Activated CD8-positive, alpha-beta memory T cell treated with anti-CD3 and anti-CD28 coated beads for 36 hours (primary cell): Measurements from ENCODE around the gene FXN. TPM values are rescaled to one million over a fixed set of nuclear protein-coding genes. Genes with fewer than 3 reads are reported as not detected.
"Not testable (repeated sequence)": the region's sequence is repeated elsewhere in the genome, so short reads cannot be mapped to it uniquely, and the experiment has no call there.

Source experiments
- CTCF ChIA-PET: fragments of 350-600 bp; sonication (Branson Sonifier 250); formaldehyde crosslinking; loops from one replicate; lab custom pipeline; 2021; ENCODE audit warnings: antibody characterized with exemption; lab: Charles Lee
- POLR2A ChIA-PET: fragments of 350-600 bp; sonication (Branson Sonifier 250); formaldehyde crosslinking; loops from one replicate; lab custom pipeline; 2021; ENCODE audit warnings: antibody characterized with exemption; lab: Charles Lee
- total RNA-seq, 2 experiments: library from RNA; stranded (reverse); gene quantifications; one replicate each; pipeline ENCODE4 v1.2.3, GENCODE V29; 2021

The FXN gene
- total RNA-seq, 2 experiments from 2014 or later: 34.4 to 35.6 TPM

DNA sequence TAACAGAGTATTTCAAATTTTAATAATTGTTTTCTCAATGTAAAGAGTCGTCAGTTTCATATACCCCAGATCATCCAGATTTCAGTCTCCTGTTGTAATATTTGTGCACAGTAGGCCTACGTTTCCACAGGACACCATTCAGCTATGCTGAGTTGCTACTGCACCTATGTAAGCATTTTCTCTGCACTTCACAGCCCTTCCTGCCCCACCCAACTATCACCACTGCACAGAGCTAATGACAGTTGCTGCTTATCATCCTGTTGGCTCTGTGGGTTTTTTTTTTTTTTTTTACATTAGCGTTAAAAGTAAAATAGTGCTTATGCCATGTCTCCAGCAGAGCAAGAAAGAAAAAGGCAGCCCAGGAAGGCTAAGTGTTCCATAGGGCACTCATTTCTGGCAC lies 15.7 kb upstream of the FXN start:
- ChIA-PET POLR2A (no interaction called here), CTCF (interaction anchor here (0.7 to 1.4 kb wide), 2 partner anchors 15 to 41 kb away, joined by 3 read pairs; partner anchors contain the start of gene FXN)

DNA sequence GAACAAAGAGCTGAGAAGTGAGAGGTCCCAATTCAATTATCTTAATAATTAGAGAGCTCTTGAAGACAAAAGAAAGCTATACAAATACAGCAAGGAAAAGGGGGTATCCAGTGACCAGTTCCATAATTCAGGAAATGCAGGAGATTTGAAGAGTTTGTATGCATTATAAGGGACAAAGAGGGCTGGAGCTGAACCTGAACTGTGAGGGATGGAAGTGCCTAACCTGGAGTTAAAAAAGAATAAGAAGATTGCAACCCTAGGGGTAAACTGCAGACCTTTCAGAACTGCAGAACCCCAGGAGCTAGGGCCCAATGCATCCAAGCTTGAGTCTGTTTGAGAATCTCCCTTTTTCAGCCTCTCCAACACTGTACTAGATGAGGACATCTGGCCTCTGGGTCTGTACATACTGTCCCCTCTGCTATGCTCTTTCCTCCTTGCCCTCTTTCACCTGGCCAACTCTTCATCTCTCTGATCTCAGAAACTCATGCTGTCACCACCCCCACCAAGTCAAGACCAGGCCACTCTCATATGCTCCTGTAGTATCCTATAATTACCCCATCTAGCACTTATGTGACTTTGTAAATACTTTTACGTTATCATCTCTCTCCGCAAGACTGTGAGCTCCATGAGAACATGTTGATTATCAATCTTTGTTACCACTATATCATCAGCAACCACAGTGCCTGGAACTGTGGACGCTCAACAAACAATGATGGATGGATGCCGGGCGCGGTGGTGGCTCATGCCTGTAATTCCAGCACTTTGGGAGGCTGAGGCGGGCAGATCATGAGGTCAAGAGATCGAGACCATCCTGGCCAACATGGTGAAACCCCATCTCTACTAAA lies 15.0 kb upstream of the FXN start:
- ChIA-PET CTCF (interaction anchor here (0.7 to 1.4 kb wide), 3 partner anchors 15 to 42 kb away, joined by 3 to 4 read pairs (median 3); partner anchors contain the start of gene FXN), POLR2A (no interaction called here)

DNA sequence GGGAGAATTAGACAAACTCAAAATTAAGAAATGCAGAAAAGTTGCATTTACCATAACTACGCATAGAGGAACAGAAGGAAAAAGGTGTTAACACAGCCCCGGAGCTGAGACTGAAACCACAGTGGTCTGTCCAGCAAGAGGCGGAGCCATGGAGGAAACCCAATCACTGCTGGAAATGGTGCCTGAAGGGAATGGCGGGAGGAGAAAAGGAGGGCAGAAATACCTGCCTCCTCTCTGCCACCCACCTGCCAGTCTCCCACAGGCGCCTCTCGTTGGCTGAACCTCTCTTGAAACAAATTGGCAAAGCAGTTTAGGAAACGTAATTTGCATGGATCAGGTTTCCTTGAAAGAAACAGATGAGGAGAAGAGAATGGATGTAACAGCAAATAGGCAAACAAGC lies 11.9 kb upstream of the FXN start:
- CTCF ChIA-PET: interaction anchor here (1.3 kb wide), 1 partner anchor 12 kb away, joined by 4 read pairs; the partner anchor contains the start of gene FXN
- POLR2A ChIA-PET: no interaction called here

DNA sequence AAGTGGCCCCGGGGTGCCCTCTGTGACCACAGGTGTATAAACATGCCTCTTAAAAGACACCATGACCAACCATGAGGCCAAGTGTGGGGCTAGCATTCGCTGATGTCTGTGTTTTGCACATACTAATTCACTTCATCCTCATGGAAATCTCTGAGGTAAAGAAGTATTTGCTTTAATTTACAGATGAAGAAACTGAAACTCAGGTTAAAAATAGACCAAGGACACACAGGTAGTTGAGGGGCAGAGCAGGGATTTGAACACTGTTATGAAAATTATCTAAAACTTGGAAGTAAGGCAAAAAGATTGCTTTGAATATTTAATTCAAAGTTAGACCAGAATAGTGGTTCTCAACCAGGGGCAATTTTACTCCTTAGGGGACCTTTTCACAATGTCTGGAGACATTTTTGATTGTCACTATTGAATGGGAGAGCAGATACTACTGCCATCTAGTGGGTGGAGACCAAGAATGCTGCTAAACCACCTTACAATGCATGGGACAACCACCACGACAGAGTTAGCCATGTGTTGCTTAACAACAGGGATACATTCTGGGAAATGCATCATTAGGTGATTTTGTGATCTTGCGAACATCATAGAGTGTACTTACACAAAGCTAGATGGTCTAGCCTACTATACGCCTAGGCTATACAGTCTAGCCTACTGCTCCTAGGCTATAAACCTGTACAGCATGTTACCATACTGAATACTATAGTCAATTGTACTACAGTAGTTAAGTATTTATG lies 8.0 kb upstream of the FXN start:
- ChIA-PET POLR2A (no interaction called here), CTCF (interaction anchor here (1.0 kb wide), 1 partner anchor 8 kb away, joined by 3 read pairs; the partner anchor contains the start of gene FXN)

DNA sequence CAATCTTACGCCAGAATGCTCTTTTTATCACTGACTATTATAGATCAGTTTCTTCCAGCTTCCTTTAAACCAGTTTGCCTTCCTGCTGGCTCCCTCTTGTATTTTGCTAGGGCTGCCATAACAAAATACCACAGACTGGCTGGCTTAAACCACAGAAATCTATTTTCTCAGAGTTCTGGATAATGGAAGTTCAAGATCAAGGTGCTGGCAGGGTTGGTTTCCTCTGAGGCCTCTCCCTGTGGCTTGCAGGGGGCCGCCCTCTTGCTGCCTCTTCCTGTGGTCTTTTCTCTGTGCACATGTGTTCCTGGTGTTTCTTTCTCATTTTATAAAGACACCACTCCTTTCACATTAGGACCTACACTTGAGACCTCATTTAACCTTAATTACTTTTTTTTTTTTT lies 6.8 kb upstream of the FXN start:
- ChIA-PET POLR2A (no interaction called here), CTCF (interaction anchor here (1.2 kb wide), 1 partner anchor 164 kb away, joined by 3 read pairs; no protein-coding TSS in a partner anchor)

DNA sequence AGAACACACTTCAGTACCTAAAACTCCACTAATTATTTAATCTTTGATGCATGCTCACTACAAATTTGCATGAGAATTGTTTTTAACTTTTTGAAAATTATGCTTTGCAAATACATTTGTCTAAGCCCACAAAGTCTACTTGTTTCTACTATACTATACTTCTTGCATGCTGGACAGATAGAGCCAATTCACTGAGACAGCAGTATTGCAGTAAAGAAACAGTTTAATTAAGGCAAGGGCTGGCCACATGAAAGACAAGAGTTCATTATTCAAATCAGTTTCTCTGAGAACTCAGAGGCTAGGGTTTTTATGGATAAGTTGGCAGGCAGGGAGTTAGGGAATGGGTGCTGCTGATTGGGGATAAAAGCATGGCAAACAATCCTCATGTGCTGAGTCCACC lies 6.0 kb upstream of the FXN start:
- ChIA-PET CTCF (no interaction called here), POLR2A (no interaction called here)

DNA sequence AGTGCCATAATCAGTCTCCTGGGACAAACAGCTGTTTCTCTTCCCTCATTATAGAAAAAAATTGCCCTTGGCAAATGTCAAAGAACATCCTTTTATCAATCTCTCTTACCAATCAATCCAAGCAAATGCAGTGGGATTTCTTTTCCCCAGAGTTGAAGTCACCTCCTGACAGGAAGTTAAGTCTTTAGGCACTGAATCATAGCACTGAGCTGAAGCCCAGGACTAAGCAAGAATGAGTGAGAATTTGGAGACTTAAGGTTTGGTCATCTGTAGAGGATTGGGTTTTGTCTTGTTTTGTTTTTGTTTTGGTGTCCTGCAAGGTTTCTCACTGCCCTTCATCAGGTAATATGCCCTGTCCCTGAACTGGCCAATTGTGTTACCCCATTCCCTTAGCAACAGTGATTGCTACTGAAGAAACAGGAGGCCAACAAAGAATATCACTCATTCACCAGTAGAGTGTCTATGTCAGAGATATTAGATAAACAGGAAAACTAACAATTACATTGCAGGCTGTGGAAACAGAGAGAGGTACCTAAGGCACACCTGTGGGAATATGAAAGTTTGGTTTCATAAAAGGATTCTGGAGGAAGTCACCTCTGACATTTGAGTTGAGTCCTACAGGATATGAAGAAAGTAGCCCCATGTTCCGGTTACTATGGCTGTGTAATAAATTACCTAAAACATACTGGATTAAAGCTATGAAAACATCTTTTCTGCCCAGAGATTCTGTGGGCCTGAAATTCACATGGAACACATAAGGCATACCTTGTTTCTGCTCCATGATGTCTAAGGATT lies 4.5 kb upstream of the FXN start:
- ChIA-PET POLR2A (no interaction called here), CTCF (no interaction called here)

DNA sequence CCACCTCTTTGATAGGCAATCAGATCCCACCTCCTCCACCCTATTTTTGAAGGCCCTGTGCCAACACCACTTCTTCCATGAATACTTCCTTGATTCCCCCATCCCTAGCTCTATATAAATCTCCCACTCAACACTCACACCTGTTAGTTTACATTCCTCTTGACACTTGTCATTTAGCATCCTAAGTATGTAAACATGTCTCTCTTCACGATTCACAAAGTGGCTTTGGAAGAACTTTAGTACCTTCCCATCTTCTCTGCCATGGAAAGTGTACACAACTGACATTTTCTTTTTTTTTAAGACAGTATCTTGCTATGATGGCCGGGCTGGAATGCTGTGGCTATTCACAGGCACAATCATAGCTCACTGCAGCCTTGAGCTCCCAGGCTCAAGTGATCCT lies 1.5 kb upstream of the FXN start:
- ChIA-PET CTCF (no interaction called here), POLR2A (interaction anchor here (0.6 kb wide), 1 partner anchor 13 kb away, joined by 3 read pairs; no protein-coding TSS in a partner anchor)

DNA sequence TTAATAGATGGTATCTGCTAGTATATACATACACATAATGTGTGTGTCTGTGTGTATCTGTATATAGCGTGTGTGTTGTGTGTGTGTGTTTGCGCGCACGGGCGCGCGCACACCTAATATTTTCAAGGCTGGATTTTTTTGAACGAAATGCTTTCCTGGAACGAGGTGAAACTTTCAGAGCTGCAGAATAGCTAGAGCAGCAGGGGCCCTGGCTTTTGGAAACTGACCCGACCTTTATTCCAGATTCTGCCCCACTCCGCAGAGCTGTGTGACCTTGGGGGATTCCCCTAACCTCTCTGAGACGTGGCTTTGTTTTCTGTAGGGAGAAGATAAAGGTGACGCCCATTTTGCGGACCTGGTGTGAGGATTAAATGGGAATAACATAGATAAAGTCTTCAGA lies 757 bp downstream of the FXN start:
- POLR2A ChIA-PET: no interaction called here
- CTCF ChIA-PET: interaction anchor here (0.6 to 1.7 kb wide), 11 partner anchors 9 to 511 kb away, joined by 3 to 12 read pairs (median 3); no protein-coding TSS in a partner anchor

DNA sequence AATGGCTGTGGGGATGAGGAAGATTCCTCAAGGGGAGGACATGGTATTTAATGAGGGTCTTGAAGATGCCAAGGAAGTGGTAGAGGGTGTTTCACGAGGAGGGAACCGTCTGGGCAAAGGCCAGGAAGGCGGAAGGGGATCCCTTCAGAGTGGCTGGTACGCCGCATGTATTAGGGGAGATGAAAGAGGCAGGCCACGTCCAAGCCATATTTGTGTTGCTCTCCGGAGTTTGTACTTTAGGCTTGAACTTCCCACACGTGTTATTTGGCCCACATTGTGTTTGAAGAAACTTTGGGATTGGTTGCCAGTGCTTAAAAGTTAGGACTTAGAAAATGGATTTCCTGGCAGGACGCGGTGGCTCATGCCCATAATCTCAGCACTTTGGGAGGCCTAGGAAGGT lies 1.2 kb downstream of the FXN start:
- CTCF ChIA-PET: interaction anchor here (1.1 to 1.6 kb wide), 3 partner anchors 142 to 510 kb away, joined by 3 read pairs; no protein-coding TSS in a partner anchor
- POLR2A ChIA-PET: no interaction called here

DNA sequence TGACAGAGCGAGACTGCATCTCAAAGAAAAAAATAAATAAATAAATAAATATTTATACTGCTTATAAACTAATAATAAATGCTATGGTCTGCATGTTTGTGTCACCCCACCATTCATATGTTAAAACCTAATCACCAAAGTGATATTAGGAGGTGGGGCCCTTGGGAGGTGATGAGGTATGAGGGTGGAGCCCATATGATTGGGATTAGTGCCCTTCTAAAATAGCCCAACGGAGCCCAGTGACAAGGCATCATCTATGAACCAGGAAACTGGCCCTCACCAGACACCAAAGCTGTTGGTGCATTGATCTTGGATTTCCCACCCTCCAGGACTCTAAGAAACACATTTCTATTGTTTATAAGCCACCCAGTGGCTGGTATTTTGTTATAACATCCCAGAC lies 5.1 kb downstream of the FXN start:
- POLR2A ChIA-PET: no interaction called here
- CTCF ChIA-PET: no interaction called here

DNA sequence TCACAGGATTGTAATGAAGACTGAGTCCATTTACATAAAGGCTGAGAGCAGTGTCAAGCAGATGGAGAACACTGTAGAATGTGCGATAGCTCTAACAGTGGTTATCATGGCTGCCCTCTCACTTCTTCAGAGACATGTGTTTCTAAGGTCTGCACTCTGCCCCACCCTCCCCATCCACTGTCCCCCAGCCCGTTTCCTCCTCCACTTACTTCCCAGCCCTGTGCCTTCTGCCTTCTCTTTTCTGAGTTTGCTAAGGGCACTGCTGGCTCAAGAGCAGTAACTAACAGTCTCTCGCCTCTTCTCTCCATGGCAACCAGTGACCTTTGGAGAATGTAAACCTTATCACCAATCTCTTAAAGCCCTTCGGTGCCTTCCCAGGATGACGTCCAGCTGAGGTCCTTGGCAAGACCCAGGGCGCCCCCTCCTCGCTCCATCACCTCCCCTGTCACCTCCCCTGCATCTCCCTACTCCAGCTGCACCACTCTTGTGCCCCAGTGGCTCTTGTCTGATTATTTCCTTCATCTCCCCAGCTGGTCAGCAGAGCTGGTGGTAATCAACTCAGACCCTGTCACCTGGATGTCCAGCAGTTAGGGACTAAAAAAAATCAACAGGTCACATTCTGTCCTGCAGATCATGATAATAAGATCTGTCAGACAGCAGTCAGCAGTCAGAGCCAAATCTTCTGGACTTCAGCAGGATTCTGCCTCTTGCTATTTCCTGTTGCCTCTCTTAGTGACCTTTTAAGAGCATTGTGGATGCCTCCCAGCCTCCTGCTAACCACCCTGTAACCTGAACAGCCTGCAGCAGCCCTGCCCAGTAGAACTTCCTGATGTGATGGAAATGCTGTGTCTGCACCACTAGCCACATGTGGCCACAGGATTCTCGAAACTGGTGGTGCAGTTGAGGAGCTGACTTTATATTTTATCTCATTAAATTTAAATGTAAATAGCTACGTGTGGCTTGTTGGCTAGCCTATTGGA lies 9.0 kb downstream of the FXN start:
- POLR2A ChIA-PET: no interaction called here
- CTCF ChIA-PET: interaction anchor here (1.0 kb wide), 1 partner anchor 23 kb away, joined by 3 read pairs; no protein-coding TSS in a partner anchor

DNA sequence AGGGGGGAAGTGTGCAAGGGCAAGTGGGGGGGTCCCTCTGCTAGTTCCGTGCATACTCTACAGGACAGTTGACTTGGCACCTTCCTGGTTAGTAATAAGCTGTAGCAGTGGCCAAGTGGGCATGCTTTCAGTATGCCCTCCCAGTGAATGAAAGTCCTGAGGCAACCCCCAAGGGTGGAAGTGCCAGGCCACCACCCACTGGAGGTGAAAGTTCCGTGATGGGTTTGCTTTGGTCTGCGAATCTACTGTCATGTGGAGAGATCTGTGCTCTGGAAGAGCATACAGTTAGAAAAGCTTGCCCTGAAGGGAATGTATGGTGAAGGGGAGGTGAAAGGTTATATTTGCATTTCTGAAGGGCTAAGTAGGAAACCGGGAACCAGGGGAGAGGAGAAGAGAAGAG lies 10.3 kb downstream of the FXN start:
- CTCF ChIA-PET: interaction anchor here (0.6 to 1.0 kb wide), 2 partner anchors 22 to 155 kb away, joined by 3 read pairs; no protein-coding TSS in a partner anchor
- POLR2A ChIA-PET: no interaction called here

DNA sequence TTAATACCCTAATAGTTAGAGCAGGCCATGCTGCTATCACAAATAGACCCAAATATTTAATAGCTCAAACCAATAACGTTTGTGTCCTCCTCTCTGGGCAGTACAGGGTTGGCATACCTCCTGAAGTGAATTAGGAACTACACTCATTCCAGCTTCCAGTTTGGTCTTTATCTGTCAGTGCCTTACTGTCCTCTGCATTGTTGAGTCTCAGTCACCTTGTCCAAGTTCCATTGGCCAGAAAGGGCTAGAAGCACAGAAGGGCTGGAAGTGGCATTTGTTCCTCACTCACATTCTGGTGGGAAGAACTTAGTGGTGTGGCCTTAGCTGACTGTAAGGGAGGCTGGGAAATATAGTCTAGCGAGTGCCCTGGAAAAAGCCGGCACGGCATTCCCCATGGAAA lies 11.2 kb downstream of the FXN start:
- CTCF ChIA-PET: no interaction called here
- POLR2A ChIA-PET: interaction anchor here (0.6 kb wide), 1 partner anchor 12 kb away, joined by 3 read pairs; no protein-coding TSS in a partner anchor

DNA sequence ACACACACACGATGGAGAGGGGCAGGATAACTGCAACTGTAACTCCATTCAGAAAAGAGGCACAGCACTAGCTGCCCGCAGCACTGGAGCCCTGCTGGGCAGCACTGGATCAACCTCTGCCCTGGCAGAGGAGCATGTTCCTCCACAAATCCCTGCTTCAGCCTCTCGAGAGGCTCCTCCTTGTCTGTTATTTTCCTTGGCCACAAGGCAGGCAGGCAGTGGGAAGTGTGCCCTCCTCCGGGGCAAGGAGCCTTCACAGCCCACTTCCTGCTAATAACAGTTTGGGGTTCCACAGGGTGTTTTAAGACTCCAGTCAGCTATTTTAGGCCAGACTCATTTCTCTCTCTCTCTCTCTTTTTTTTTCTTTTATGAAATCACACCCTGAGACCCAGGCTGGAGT lies 11.8 kb downstream of the FXN start:
- ChIA-PET POLR2A (interaction anchor here (0.6 kb wide), 1 partner anchor 13 kb away, joined by 3 read pairs; no protein-coding TSS in a partner anchor), CTCF (no interaction called here)

DNA sequence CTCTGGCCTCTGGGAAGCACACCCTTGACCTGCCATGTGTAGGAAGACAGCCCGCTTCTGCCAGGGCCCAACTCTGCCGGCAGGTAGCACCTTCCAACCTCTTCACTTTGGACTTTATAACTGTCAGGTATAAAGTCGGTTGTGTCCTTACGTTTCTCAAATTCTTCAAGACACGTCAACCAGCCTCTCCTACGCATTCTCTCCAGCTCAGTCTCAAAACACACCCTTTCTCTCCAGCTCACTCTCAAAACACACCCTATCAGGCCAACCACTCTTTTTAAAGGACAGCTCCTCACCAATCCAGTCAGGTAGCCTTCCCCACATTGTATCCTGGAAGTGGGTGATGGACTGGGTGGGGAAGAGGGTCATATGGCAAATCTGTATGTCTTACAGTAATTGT lies 13.5 kb downstream of the FXN start:
- POLR2A ChIA-PET: no interaction called here

DNA sequence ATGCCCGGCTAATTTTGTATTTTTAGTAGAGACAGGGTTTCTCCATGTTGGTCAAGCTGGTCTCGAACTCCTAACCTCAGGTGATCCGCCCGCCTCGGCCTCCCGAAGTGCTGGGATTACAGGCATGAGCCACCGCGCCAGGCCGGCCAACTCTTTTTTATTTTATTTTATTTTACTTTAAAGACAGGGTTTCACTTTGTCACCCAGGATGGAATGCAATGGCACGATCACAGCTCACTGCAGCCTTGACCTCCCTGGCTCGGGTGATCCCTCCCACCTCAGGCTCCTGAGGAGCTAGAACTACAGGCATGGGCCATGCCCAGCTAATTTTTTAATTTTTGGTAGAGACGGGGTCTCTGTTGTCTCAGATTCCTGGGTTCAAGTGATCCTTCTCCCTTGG lies 15.4 kb downstream of the FXN start:
- CTCF ChIA-PET: interaction anchor here (1.2 kb wide), 1 partner anchor 15 kb away, joined by 3 read pairs; no protein-coding TSS in a partner anchor
- POLR2A ChIA-PET: not testable (repeated sequence)

More for the DNA sequence above, 13.5 kb downstream of the FXN start:
- CTCF ChIA-PET: interaction anchor here (1.0 to 1.6 kb wide), 2 partner anchors 143 to 144 kb away, joined by 3 to 5 read pairs; no protein-coding TSS in a partner anchor
